WTC11 (cell line): ENCODE data around the gene TAF6. TPM values are rescaled to one million over a fixed set of nuclear protein-coding genes. Genes with fewer than 3 reads are reported as not detected.
A peak's percentile ranks its signal among the peaks of the same experiment; 100 is the strongest.

Experiments used
- CREB1 ChIP-seq: sonication (generic); formaldehyde crosslinking; IDR thresholded peaks from 2 replicates; pipeline ENCODE4 v1.8.0; 2023; ENCODE audit warnings: mild to moderate bottlenecking, missing genetic modification reagents
- E2F4 ChIP-seq: sonication (generic); formaldehyde crosslinking; IDR thresholded peaks from 2 replicates; pipeline ENCODE4 v1.8.1; 2022; ENCODE audit warnings: low read depth, mild to moderate bottlenecking, moderate library complexity, missing genetic modification reagents, borderline replicate concordance
- ESRRA ChIP-seq: sonication (generic); formaldehyde crosslinking; IDR thresholded peaks from 2 replicates; pipeline ENCODE4 v1.8.1; 2022; ENCODE audit warnings: mild to moderate bottlenecking, missing genetic modification reagents, borderline replicate concordance
- ETV6 ChIP-seq: sonication (generic); formaldehyde crosslinking; IDR thresholded peaks from 2 replicates; pipeline ENCODE4 v1.8.1; 2022; ENCODE audit warnings: mild to moderate bottlenecking, missing genetic modification reagents
- MXD4 ChIP-seq: fragments of 250-450 bp; sonication (Bioruptor Pico); IDR thresholded peaks from 2 replicates; pipeline ENCODE4 v1.8.0; 2021; ENCODE audit warnings: mild to moderate bottlenecking, moderate library complexity, borderline replicate concordance
- MYBL2 ChIP-seq: sonication (generic); formaldehyde crosslinking; IDR thresholded peaks from 2 replicates; pipeline ENCODE4 v1.8.1; 2023; ENCODE audit warnings: mild to moderate bottlenecking, moderate library complexity, missing genetic modification reagents
- TEAD1 ChIP-seq: sonication (generic); formaldehyde crosslinking; IDR thresholded peaks from 2 replicates; pipeline ENCODE4 v1.8.0; 2022; ENCODE audit warnings: mild to moderate bottlenecking, missing genetic modification reagents
- ZNF121 ChIP-seq: sonication (generic); formaldehyde crosslinking; IDR thresholded peaks from 2 replicates; pipeline ENCODE4 v1.8.0; 2023; ENCODE audit warnings: missing genetic modification reagents
- ZNF281 ChIP-seq: sonication (generic); formaldehyde crosslinking; IDR thresholded peaks from 2 replicates; pipeline ENCODE4 v1.8.0; 2023; ENCODE audit warnings: mild to moderate bottlenecking, missing genetic modification reagents
- ZNF396 ChIP-seq: fragments of 250-450 bp; sonication (Bioruptor Pico); IDR thresholded peaks from 2 replicates; pipeline ENCODE4 v1.8.0; 2021; ENCODE audit warnings: mild to moderate bottlenecking, moderate library complexity, borderline replicate concordance
- ZNF532 ChIP-seq: fragments of 250-450 bp; sonication (Bioruptor Pico); IDR thresholded peaks from 2 replicates; pipeline ENCODE4 v1.9.0; 2021; ENCODE audit warnings: mild to moderate bottlenecking, borderline replicate concordance
- total RNA-seq: library from RNA; stranded (reverse); gene quantifications from 3 replicates; pipeline ENCODE4 v1.2.3, GENCODE V29; 2021
- TF ChIP-seq, protein P1 (sequence below): sonication (generic); formaldehyde crosslinking; IDR thresholded peaks from 2 replicates; pipeline ENCODE4 v1.8.0; 2023; ENCODE audit warnings: missing genetic modification reagents, mild to moderate bottlenecking, borderline replicate concordance
- TF ChIP-seq, protein P2 (sequence below): sonication (generic); formaldehyde crosslinking; conservative IDR thresholded peaks from 2 replicates; pipeline ENCODE4 v1.8.1; 2022; ENCODE audit warnings: mild to moderate bottlenecking, missing genetic modification reagents
- TF ChIP-seq, protein P3 (sequence below): sonication (generic); formaldehyde crosslinking; IDR thresholded peaks from 2 replicates; pipeline ENCODE4 v1.8.0; 2022; ENCODE audit warnings: mild to moderate bottlenecking, missing genetic modification reagents
- TF ChIP-seq, protein P4 (sequence below): sonication (generic); formaldehyde crosslinking; IDR thresholded peaks from 2 replicates; pipeline ENCODE4 v1.8.1; 2023; ENCODE audit warnings: mild to moderate bottlenecking, moderate library complexity, missing genetic modification reagents
- TF ChIP-seq, protein P5 (sequence below): sonication (generic); formaldehyde crosslinking; IDR thresholded peaks from 2 replicates; pipeline ENCODE4 v1.8.1; 2022; ENCODE audit warnings: mild to moderate bottlenecking, moderate library complexity, missing genetic modification reagents
- TF ChIP-seq, protein P6 (sequence below): sonication (generic); formaldehyde crosslinking; conservative IDR thresholded peaks from 2 replicates; pipeline ENCODE4 v1.8.1; 2023; ENCODE audit warnings: mild to moderate bottlenecking, low read depth, missing genetic modification reagents, moderate library complexity

The TAF6 gene
- total RNA-seq, 1 experiment from 2014 or later, result 121 TPM

GRCh38 chr7:100130608-100131453, 11.7 kb upstream of the TAF6 start (continued):
- no peak for TF ChIP-seq E2F4
- TF ChIP-seq MYBL2 (CRISPR knock-in tag), result no peak
- TF ChIP-seq ZNF281 (CRISPR knock-in tag), result no peak
- TF ChIP-seq, protein P1, sequence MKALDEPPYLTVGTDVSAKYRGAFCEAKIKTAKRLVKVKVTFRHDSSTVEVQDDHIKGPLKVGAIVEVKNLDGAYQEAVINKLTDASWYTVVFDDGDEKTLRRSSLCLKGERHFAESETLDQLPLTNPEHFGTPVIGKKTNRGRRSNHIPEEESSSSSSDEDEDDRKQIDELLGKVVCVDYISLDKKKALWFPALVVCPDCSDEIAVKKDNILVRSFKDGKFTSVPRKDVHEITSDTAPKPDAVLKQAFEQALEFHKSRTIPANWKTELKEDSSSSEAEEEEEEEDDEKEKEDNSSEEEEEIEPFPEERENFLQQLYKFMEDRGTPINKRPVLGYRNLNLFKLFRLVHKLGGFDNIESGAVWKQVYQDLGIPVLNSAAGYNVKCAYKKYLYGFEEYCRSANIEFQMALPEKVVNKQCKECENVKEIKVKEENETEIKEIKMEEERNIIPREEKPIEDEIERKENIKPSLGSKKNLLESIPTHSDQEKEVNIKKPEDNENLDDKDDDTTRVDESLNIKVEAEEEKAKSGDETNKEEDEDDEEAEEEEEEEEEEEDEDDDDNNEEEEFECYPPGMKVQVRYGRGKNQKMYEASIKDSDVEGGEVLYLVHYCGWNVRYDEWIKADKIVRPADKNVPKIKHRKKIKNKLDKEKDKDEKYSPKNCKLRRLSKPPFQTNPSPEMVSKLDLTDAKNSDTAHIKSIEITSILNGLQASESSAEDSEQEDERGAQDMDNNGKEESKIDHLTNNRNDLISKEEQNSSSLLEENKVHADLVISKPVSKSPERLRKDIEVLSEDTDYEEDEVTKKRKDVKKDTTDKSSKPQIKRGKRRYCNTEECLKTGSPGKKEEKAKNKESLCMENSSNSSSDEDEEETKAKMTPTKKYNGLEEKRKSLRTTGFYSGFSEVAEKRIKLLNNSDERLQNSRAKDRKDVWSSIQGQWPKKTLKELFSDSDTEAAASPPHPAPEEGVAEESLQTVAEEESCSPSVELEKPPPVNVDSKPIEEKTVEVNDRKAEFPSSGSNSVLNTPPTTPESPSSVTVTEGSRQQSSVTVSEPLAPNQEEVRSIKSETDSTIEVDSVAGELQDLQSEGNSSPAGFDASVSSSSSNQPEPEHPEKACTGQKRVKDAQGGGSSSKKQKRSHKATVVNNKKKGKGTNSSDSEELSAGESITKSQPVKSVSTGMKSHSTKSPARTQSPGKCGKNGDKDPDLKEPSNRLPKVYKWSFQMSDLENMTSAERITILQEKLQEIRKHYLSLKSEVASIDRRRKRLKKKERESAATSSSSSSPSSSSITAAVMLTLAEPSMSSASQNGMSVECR (CRISPR knock-in tag), result no peak
- TF ChIP-seq ZNF532 (CRISPR knock-in tag), result no peak
- TF ChIP-seq, protein P2, sequence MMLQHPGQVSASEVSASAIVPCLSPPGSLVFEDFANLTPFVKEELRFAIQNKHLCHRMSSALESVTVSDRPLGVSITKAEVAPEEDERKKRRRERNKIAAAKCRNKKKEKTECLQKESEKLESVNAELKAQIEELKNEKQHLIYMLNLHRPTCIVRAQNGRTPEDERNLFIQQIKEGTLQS (CRISPR knock-in tag), result no peak
- TF ChIP-seq CREB1 (CRISPR knock-in tag), result no peak
- TF ChIP-seq, protein P3, sequence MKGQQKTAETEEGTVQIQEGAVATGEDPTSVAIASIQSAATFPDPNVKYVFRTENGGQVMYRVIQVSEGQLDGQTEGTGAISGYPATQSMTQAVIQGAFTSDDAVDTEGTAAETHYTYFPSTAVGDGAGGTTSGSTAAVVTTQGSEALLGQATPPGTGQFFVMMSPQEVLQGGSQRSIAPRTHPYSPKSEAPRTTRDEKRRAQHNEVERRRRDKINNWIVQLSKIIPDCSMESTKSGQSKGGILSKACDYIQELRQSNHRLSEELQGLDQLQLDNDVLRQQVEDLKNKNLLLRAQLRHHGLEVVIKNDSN (CRISPR knock-in tag), result 0 out of 2 replicates have a peak, but pooled peaks have one; percentile 18
- no peak for TF ChIP-seq MXD4
- TF ChIP-seq, protein P4, sequence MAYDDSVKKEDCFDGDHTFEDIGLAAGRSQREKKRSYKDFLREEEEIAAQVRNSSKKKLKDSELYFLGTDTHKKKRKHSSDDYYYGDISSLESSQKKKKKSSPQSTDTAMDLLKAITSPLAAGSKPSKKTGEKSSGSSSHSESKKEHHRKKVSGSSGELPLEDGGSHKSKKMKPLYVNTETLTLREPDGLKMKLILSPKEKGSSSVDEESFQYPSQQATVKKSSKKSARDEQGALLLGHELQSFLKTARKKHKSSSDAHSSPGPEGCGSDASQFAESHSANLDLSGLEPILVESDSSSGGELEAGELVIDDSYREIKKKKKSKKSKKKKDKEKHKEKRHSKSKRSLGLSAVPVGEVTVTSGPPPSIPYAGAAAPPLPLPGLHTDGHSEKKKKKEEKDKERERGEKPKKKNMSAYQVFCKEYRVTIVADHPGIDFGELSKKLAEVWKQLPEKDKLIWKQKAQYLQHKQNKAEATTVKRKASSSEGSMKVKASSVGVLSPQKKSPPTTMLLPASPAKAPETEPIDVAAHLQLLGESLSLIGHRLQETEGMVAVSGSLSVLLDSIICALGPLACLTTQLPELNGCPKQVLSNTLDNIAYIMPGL (CRISPR knock-in tag), result 0 out of 2 replicates have a peak, but pooled peaks have one; percentile 52
- TF ChIP-seq, protein P5, sequence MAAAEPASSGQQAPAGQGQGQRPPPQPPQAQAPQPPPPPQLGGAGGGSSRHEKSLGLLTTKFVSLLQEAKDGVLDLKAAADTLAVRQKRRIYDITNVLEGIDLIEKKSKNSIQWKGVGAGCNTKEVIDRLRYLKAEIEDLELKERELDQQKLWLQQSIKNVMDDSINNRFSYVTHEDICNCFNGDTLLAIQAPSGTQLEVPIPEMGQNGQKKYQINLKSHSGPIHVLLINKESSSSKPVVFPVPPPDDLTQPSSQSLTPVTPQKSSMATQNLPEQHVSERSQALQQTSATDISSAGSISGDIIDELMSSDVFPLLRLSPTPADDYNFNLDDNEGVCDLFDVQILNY, result no peak
- no peak for TF ChIP-seq TEAD1 (CRISPR knock-in tag)
- TF ChIP-seq ESRRA, result no peak
- peak; percentile 95 for TF ChIP-seq ZNF121 (CRISPR knock-in tag)
- no peak for TF ChIP-seq ETV6 (CRISPR knock-in tag)
- no peak for TF ChIP-seq ZNF396 (CRISPR knock-in tag)
- TF ChIP-seq, protein P6, sequence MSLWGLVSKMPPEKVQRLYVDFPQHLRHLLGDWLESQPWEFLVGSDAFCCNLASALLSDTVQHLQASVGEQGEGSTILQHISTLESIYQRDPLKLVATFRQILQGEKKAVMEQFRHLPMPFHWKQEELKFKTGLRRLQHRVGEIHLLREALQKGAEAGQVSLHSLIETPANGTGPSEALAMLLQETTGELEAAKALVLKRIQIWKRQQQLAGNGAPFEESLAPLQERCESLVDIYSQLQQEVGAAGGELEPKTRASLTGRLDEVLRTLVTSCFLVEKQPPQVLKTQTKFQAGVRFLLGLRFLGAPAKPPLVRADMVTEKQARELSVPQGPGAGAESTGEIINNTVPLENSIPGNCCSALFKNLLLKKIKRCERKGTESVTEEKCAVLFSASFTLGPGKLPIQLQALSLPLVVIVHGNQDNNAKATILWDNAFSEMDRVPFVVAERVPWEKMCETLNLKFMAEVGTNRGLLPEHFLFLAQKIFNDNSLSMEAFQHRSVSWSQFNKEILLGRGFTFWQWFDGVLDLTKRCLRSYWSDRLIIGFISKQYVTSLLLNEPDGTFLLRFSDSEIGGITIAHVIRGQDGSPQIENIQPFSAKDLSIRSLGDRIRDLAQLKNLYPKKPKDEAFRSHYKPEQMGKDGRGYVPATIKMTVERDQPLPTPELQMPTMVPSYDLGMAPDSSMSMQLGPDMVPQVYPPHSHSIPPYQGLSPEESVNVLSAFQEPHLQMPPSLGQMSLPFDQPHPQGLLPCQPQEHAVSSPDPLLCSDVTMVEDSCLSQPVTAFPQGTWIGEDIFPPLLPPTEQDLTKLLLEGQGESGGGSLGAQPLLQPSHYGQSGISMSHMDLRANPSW (CRISPR knock-in tag), result no peak
